Mesendoderm (in vitro differentiated cells): Measurements from ENCODE around the gene GTF3C1.

Source experiments
- DNase-seq: peaks from one replicate; pipeline ENCODE4 v3.0.0; 2013
- H2AK5ac ChIP-seq: 2 replicates; pipeline ENCODE4 v1.6.1; 2013; ENCODE audit warnings: low read length, inconsistent platforms
- H2BK120ac ChIP-seq: 2 replicates; pipeline ENCODE4 v1.6.1; 2013; ENCODE audit warnings: low read depth, mild to moderate bottlenecking, low read length, moderate library complexity, mixed read lengths
- H2BK15ac ChIP-seq: replicated peaks from 2 replicates; pipeline ENCODE4 v1.6.1; 2013; ENCODE audit warnings: low read depth, mild to moderate bottlenecking, moderate library complexity
- H2BK5ac ChIP-seq: 2 replicates; pipeline ENCODE4 v1.6.1; 2013; ENCODE audit warnings: low read length, inconsistent platforms
- H3K18ac ChIP-seq: 2 replicates; pipeline ENCODE4 v1.6.1; 2013; ENCODE audit warnings: mild to moderate bottlenecking, low read length, mixed read lengths
- H3K23ac ChIP-seq: one replicate; pipeline ENCODE4 v1.6.1; 2013; ENCODE audit warnings: low read length
- H3K27ac ChIP-seq: 2 replicates; pipeline ENCODE4 v1.5.1; 2013; ENCODE audit warnings: low read depth, mild to moderate bottlenecking, inconsistent platforms, low read length, moderate library complexity
- H3K27me3 ChIP-seq: 2 replicates; pipeline ENCODE4 v1.6.1; 2013; ENCODE audit warnings: low read length, control low read depth, mild to moderate bottlenecking, inconsistent platforms; ENCODE audit not compliant: insufficient read depth, poor library complexity
- H3K36me3 ChIP-seq: 2 replicates; pipeline ENCODE4 v1.6.1; 2013; ENCODE audit warnings: low read length, inconsistent platforms; ENCODE audit not compliant: control insufficient read depth, insufficient read depth
- H3K4ac ChIP-seq: one replicate; pipeline ENCODE4 v1.6.1; 2013; ENCODE audit warnings: low read depth, mild to moderate bottlenecking, low read length, moderate library complexity
- H3K4me1 ChIP-seq: 2 replicates; pipeline ENCODE4 v1.6.1; 2013; ENCODE audit warnings: low read depth, low read length, inconsistent platforms; ENCODE audit not compliant: control insufficient read depth
- H3K4me2 ChIP-seq: 2 replicates; pipeline ENCODE4 v1.6.1; 2013; ENCODE audit warnings: low read length
- H3K4me3 ChIP-seq: 2 replicates; pipeline ENCODE4 v1.5.1; 2013; ENCODE audit warnings: mild to moderate bottlenecking, low read length
- H3K56ac ChIP-seq: one replicate; pipeline ENCODE4 v1.6.1; 2013; ENCODE audit warnings: low read length
- H3K79me1 ChIP-seq: 2 replicates; pipeline ENCODE4 v1.6.1; 2013; ENCODE audit warnings: low read length, inconsistent platforms
- H3K79me2 ChIP-seq: 2 replicates; pipeline ENCODE4 v1.6.1; 2013; ENCODE audit warnings: mild to moderate bottlenecking, low read length; ENCODE audit not compliant: control insufficient read depth, insufficient read depth
- H3K9ac ChIP-seq: 2 replicates; pipeline ENCODE4 v1.6.1; 2013; ENCODE audit warnings: low read length, inconsistent platforms
- H4K5ac ChIP-seq: one replicate; pipeline ENCODE4 v1.6.1; 2013; ENCODE audit warnings: low read length
- H4K8ac ChIP-seq: one replicate; pipeline ENCODE4 v1.6.1; 2013; ENCODE audit warnings: low read depth, mild to moderate bottlenecking, control low read depth, low read length, moderate library complexity
- WGBS: extraction: QIAGEN DNeasy Blood & Tissue Kit; methylation state at CpG from one replicate; pipeline ENCODE4 v1.1.7; 2013; ENCODE audit warnings: low lambda C conversion rate, missing lambda C conversion rate; ENCODE audit not compliant: insufficient coverage; ENCODE audit errors: extremely low coverage; 5-methylcytosine and 5-hydroxymethylcytosine counted together

Gene GTF3C1

DNA sequence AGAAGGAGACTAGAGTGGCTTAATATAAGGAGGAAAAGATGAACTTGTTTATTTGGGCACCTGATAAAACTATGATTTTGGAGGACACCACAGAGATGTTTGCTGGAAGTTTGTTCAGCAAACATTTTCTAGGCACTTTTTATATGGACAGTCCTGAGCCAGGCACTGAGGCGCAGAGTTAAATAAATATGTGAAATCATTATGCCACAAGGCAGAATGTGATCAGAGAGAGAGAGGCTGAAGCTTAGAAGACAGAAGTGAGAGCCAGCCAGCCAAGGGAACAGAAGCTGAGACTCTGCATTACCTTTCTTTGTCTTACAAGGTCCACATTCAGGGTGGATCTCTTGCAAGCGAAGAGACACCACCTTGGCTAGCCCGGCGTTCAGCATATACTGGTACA lies 21.4 kb downstream of the GTF3C1 start:
- WGBS = no CpG with 5 or more reads among the region's 4 CpGs
- Histone ChIP-seq H3K79me2 (no peaks in the 10 kb centered on the region), H3K56ac (no peak overlapping the region), H2BK120ac (no peak overlapping the region), H3K79me1 (no peaks in the 10 kb centered on the region), H3K36me3 (peaks cover 22% of the 10 kb centered on the region), H3K4me3 (no peak overlapping the region), H3K4me2 (no peak overlapping the region), H4K8ac (no peak overlapping the region), H3K27ac (no peak overlapping the region), H2BK5ac (no peak overlapping the region), H3K18ac (no peak overlapping the region), H3K4me1 (no peaks in the 10 kb centered on the region), H3K27me3 (no peaks in the 10 kb centered on the region), H2AK5ac (no peak overlapping the region), H4K5ac (no peak overlapping the region), H2BK15ac (no peak overlapping the region), H3K23ac (no peak overlapping the region), H3K9ac (no peak overlapping the region), H3K4ac (no peak overlapping the region)
- DNase-seq = no peak

DNA sequence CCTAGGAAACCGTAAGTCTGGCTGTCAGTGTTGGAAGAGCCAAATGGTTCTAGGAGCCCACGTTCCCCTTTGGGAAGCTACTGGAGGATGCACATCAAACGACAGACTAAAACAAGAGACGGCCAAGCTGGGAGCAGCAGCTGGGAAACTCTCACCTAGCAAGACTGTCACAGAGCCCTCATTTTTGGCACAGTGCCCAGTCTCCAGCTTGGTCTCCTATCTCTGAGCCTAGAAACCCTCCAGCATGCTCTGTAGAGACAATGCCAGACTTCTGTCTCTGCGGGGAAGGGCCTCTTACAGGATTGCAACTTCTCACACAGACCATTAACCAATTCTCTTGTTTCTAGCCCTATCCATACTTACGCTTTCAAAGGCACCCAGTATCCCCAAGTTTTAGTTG lies 23.5 kb downstream of the GTF3C1 start:
- Histone ChIP-seq H2BK120ac (no peak overlapping the region), H3K56ac (no peak overlapping the region), H2BK15ac (no peak overlapping the region), H3K4me1 (no peaks in the 10 kb centered on the region), H3K27ac (no peak overlapping the region), H3K4me2 (no peak overlapping the region), H3K36me3 (peaks cover 16% of the 10 kb centered on the region), H3K79me2 (no peaks in the 10 kb centered on the region), H3K4ac (no peak overlapping the region), H3K27me3 (no peaks in the 10 kb centered on the region), H4K8ac (no peak overlapping the region), H2BK5ac (no peak overlapping the region), H3K18ac (no peak overlapping the region), H4K5ac (no peak overlapping the region), H2AK5ac (no peak overlapping the region), H3K23ac (no peak overlapping the region), H3K4me3 (no peak overlapping the region), H3K9ac (no peak overlapping the region), H3K79me1 (no peaks in the 10 kb centered on the region)
- no peak for DNase-seq
- WGBS = no CpG with 5 or more reads among the region's 6 CpGs

- no CpG with 5 or more reads among the region's 6 CpGs for WGBS
- H3K27me3 ChIP-seq = no peaks in the 10 kb centered on the region
Observed at GRCh38 chr16:27522173-27522707, 27.5 kb downstream of the GTF3C1 start.

DNA sequence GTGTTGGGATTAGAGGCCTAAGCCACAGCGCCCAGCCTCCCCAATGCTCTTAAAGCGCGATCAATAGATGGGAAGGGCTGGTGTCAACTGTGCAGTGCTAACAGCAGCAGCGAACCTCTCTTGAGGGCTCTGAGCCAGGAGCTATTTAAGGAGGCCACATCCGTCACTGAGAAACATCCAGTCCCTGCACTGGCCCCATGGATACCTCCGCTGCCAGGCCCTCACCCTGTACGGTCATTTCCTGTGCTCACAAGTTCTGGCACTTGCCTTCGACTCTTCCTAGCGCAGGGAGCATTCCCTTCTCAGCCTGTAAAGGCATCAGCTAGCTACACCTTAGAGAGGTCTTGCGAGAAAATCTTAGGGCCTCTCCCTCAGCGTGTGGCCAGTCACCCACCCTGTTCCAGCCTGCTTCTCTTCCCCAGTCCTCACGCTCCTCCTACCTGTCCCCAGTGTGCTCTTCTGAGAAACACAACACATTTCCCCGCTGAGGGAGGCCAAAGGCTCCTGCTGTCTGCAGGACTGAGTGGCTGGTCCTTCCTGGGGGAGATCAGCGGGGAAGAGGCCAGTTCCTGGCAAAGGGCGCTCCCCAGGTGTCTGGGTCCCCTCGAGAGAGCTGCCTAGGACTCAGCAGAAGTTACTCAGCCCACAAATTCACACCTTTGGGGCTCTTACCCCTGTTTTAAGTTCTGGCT lies 28.6 kb downstream of the GTF3C1 start:
- no peak overlapping the region for H3K4me3 ChIP-seq
- no peak overlapping the region for H2BK120ac ChIP-seq
- H3K56ac ChIP-seq = no peak overlapping the region
- DNase-seq = peak; percentile 7
- no peak overlapping the region for H3K23ac ChIP-seq
- H3K79me1 ChIP-seq = no peaks in the 10 kb centered on the region
- H3K27ac ChIP-seq = no peak overlapping the region
- no peaks in the 10 kb centered on the region for H3K79me2 ChIP-seq
- no peak overlapping the region for H3K18ac ChIP-seq
- no peak overlapping the region for H4K8ac ChIP-seq
- no peak overlapping the region for H3K4me2 ChIP-seq
- no peak overlapping the region for H3K4ac ChIP-seq
- H2AK5ac ChIP-seq = no peak overlapping the region
- H3K4me1 ChIP-seq = no peaks in the 10 kb centered on the region
- no peaks in the 10 kb centered on the region for H3K27me3 ChIP-seq
- H3K9ac ChIP-seq = no peak overlapping the region
- no CpG with 5 or more reads among the region's 16 CpGs for WGBS
- no peak overlapping the region for H2BK15ac ChIP-seq
- no peak overlapping the region for H4K5ac ChIP-seq
- H3K36me3 ChIP-seq = peaks cover 6% of the 10 kb centered on the region
- no peak overlapping the region for H2BK5ac ChIP-seq

More at GRCh38 chr16:27522173-27522707, 27.5 kb downstream of the GTF3C1 start:
- no peak overlapping the region for H2AK5ac ChIP-seq
- H3K4me3 ChIP-seq = no peak overlapping the region
- H3K27ac ChIP-seq = no peak overlapping the region
- H3K23ac ChIP-seq = no peak overlapping the region
- no peak overlapping the region for H2BK5ac ChIP-seq
- H3K36me3 ChIP-seq = peaks cover 8% of the 10 kb centered on the region
- no peaks in the 10 kb centered on the region for H3K79me1 ChIP-seq
- H3K4me1 ChIP-seq = no peaks in the 10 kb centered on the region
- no peak overlapping the region for H3K4me2 ChIP-seq
- no peak overlapping the region for H2BK120ac ChIP-seq
- no peak overlapping the region for H4K5ac ChIP-seq
- H4K8ac ChIP-seq = no peak overlapping the region
- H3K4ac ChIP-seq = no peak overlapping the region
- peak; percentile 13 for DNase-seq
- H3K79me2 ChIP-seq = no peaks in the 10 kb centered on the region
- no peak overlapping the region for H3K56ac ChIP-seq
- no peak overlapping the region for H3K18ac ChIP-seq
- no peak overlapping the region for H3K9ac ChIP-seq
- H2BK15ac ChIP-seq = no peak overlapping the region

DNA sequence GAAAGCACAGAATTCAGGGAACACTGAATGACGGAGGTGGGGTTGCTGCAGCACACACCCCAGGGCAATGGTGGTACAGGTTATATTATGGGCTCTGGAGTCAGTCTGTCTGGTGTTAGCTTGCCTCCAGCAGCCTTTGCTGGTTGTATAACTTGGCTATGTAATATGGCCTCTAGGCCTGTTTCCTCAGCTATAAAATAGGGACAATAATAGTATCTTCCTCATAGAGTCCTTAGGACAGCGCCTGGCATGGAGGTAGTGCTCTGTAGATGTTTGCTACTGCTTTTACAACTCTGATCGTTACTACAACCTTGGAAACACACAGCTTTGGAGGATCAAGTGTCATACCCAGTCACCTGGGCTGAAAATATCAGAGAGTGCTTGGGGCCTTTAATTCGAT lies 31.5 kb downstream of the GTF3C1 start:
- Histone ChIP-seq H3K4ac (no peak overlapping the region), H3K27ac (no peak overlapping the region), H2AK5ac (no peak overlapping the region), H2BK120ac (no peak overlapping the region), H3K4me3 (no peak overlapping the region), H3K4me2 (no peak overlapping the region), H3K27me3 (no peaks in the 10 kb centered on the region), H3K36me3 (peaks cover 2% of the 10 kb centered on the region), H3K4me1 (no peaks in the 10 kb centered on the region), H3K9ac (no peak overlapping the region), H3K23ac (no peak overlapping the region), H3K79me1 (peaks cover 6% of the 10 kb centered on the region), H4K5ac (no peak overlapping the region), H2BK5ac (no peak overlapping the region), H2BK15ac (no peak overlapping the region), H4K8ac (no peak overlapping the region), H3K79me2 (no peaks in the 10 kb centered on the region), H3K56ac (no peak overlapping the region), H3K18ac (no peak overlapping the region)
- WGBS = no CpG with 5 or more reads among the region's 4 CpGs
- no peak for DNase-seq

DNA sequence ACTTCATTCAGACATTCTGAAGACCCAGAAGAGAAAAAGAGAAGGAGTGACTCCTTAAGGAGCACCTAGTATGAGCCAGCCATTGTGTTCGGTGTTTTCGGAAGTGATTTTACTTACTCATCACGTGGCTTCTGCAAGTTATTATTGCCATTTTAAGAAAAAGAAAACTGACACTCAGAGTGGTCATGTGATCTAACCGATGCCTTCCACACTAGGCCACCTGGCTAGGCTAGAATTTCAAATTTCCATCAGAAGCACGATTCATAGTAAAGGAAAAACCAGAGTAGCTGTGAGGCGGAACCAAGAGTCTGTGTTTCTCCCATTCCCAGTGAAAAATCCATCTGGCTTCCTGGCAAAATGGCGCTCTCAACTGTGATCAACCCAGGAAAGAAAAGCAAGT lies 32.0 kb downstream of the GTF3C1 start:
- no peak overlapping the region for H4K8ac ChIP-seq
- no peak overlapping the region for H2BK5ac ChIP-seq
- H3K36me3 ChIP-seq = peaks cover 2% of the 10 kb centered on the region
- peaks cover 6% of the 10 kb centered on the region for H3K79me1 ChIP-seq
- H3K4ac ChIP-seq = no peak overlapping the region
- H2BK15ac ChIP-seq = no peak overlapping the region
- H3K27ac ChIP-seq = no peak overlapping the region
- no CpG with 5 or more reads among the region's 7 CpGs for WGBS
- H3K4me2 ChIP-seq = no peak overlapping the region
- no peaks in the 10 kb centered on the region for H3K4me1 ChIP-seq
- no peaks in the 10 kb centered on the region for H3K27me3 ChIP-seq
- no peak overlapping the region for H3K18ac ChIP-seq
- no peak overlapping the region for H3K23ac ChIP-seq
- H3K9ac ChIP-seq = no peak overlapping the region
- H2BK120ac ChIP-seq = no peak overlapping the region
- H3K56ac ChIP-seq = no peak overlapping the region
- no peak overlapping the region for H2AK5ac ChIP-seq
- DNase-seq = no peak
- no peak overlapping the region for H4K5ac ChIP-seq
- H3K4me3 ChIP-seq = no peak overlapping the region
- no peaks in the 10 kb centered on the region for H3K79me2 ChIP-seq
